Measurements from ENCODE around the gene PHLPP1.
A peak's percentile ranks its signal among the peaks of the same experiment; 100 is the strongest.
"Not testable (repeated sequence)": the region's sequence is repeated elsewhere in the genome, so short reads cannot be mapped to it uniquely, and the experiment has no call there.

Gene PHLPP1

GRCh38 chr18:62717925-62718800 lies 2.8 kb downstream of the PHLPP1 start:
- peak; percentile 29 for DNase-seq

- DNase-seq: no peak
Observed at GRCh38 chr18:62720048-62720447, 4.7 kb downstream of the PHLPP1 start.

- no peak for DNase-seq
Observed at GRCh38 chr18:62720766-62721613, 5.6 kb downstream of the PHLPP1 start.

- no peak for DNase-seq
Observed at GRCh38 chr18:62721839-62722795, 6.8 kb downstream of the PHLPP1 start.

GRCh38 chr18:62723666-62724281 lies 8.4 kb downstream of the PHLPP1 start:
- no peak for DNase-seq

- no peak for DNase-seq
Observed at GRCh38 chr18:62725896-62726295, 10.6 kb downstream of the PHLPP1 start.

GRCh38 chr18:62728254-62728653 lies 12.9 kb downstream of the PHLPP1 start:
- DNase-seq: no peak

GRCh38 chr18:62729487-62730386 lies 14.4 kb downstream of the PHLPP1 start:
- peak; percentile 10 for DNase-seq

GRCh38 chr18:62730941-62731340 lies 15.6 kb downstream of the PHLPP1 start:
- DNase-seq: peak; percentile 27

- peak; percentile 28 for DNase-seq
Observed at GRCh38 chr18:62732617-62733016, 17.3 kb downstream of the PHLPP1 start.

- no peak for DNase-seq
Observed at GRCh38 chr18:62734290-62734689, 18.9 kb downstream of the PHLPP1 start.

GRCh38 chr18:62735387-62735786 lies 20.0 kb downstream of the PHLPP1 start:
- no peak for DNase-seq

GRCh38 chr18:62736077-62736855 lies 20.9 kb downstream of the PHLPP1 start:
- no peak for DNase-seq

- DNase-seq: no peak
Observed at GRCh38 chr18:62737241-62737873, 22.0 kb downstream of the PHLPP1 start.

- DNase-seq: peak; percentile 59
Observed at GRCh38 chr18:62738639-62739038, 23.3 kb downstream of the PHLPP1 start.

GRCh38 chr18:62739911-62740310 lies 24.6 kb downstream of the PHLPP1 start:
- DNase-seq: no peak

- not testable (repeated sequence) for DNase-seq
Observed at GRCh38 chr18:62740650-62741049, 25.3 kb downstream of the PHLPP1 start.

GRCh38 chr18:62741118-62741566 lies 25.8 kb downstream of the PHLPP1 start:
- peak; percentile 85 for DNase-seq

GRCh38 chr18:62741584-62741983 lies 26.2 kb downstream of the PHLPP1 start:
- DNase-seq: no peak

Measured in MV-4-11 (cell line).